HUES64 (cell line): ENCODE results near the gene RIBC1.
"Not testable (repeated sequence)": the region's sequence is repeated elsewhere in the genome, so short reads cannot be mapped to it uniquely, and the experiment has no call there.

Experiments used
- H3K27ac ChIP-seq: 2 replicates; pipeline ENCODE4 v1.7.0; 2013; ENCODE audit warnings: low read depth, low read length, inconsistent platforms
- H3K27me3 ChIP-seq: 2 replicates; pipeline ENCODE4 v1.6.1; 2013; ENCODE audit warnings: mild to moderate bottlenecking, low read length; ENCODE audit not compliant: insufficient read depth
- H3K36me3 ChIP-seq: 2 replicates; pipeline ENCODE4 v1.6.1; 2013; ENCODE audit warnings: mild to moderate bottlenecking, low read length; ENCODE audit not compliant: insufficient read depth
- H3K4me1 ChIP-seq: 2 replicates; pipeline ENCODE4 v1.6.1; 2013; ENCODE audit warnings: mild to moderate bottlenecking, low read length, moderate library complexity; ENCODE audit not compliant: insufficient read depth
- H3K4me3 ChIP-seq: 2 replicates; pipeline ENCODE4 v1.5.1; 2013; ENCODE audit warnings: mild to moderate bottlenecking, low read length, moderate library complexity
- H3K9ac ChIP-seq: 2 replicates; pipeline ENCODE4 v1.6.1; 2013; ENCODE audit warnings: mild to moderate bottlenecking, low read depth, low read length
- H3K9me3 ChIP-seq: 2 replicates; pipeline ENCODE4 v1.6.1; 2013; ENCODE audit warnings: low read depth, low read length; ENCODE audit not compliant: insufficient read depth
- whole genome bisulfite sequencing: fragments of 150-250, 120-280 bp; methylation state at CpG from one replicate; pipeline ENCODE4 v1.1.7; 2013; ENCODE audit warnings: missing lambda C conversion rate; 5-methylcytosine and 5-hydroxymethylcytosine counted together

Gene RIBC1

DNA sequence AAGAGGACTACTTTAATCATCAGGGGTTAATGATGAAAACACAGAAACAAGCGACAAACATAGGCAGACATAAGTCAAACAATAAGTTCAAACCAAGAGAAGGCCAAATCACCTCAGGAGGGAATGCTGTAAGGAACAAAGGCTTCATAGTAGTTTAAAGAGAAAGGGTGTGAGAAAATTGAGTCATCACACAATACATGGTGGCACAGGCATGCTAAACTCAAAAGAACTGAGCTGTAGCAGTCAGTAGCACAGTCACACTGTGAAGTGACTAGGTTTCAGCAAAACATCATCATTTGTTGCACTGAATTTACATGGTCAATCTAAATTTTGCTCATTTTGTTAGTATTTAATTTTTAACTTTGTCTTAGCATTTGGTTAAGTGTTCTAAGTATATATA is 24.5 kb upstream of the RIBC1 start:
- WGBS = no CpG with 5 or more reads among the region's 1 CpG
- Histone ChIP-seq H3K27ac (no peak overlapping the region), H3K36me3 (peaks cover 90% of the 10 kb centered on the region), H3K9me3 (no peaks in the 10 kb centered on the region), H3K9ac (no peak overlapping the region), H3K27me3 (no peaks in the 10 kb centered on the region), H3K4me1 (0 out of 2 replicates have a peak, but pooled peaks cover 5% of the 10 kb centered on the region), H3K4me3 (no peak overlapping the region)

- H3K36me3 ChIP-seq = peaks cover 91% of the 10 kb centered on the region
- H3K4me3 ChIP-seq = no peak overlapping the region
- no peak overlapping the region for H3K9ac ChIP-seq
- no peaks in the 10 kb centered on the region for H3K27me3 ChIP-seq
- no peaks in the 10 kb centered on the region for H3K9me3 ChIP-seq
- H3K27ac ChIP-seq = no peak overlapping the region
- 94% methylated on average over 10 of the region's 10 CpGs for WGBS
- H3K4me1 ChIP-seq = 0 out of 2 replicates have a peak, but pooled peaks cover 5% of the 10 kb centered on the region
These were observed 19.1 kb upstream of the RIBC1 start for GRCh38 chrX:53403535-53403934.

- Histone ChIP-seq H3K27me3 (no peaks in the 10 kb centered on the region), H3K4me1 (no peaks in the 10 kb centered on the region), H3K9me3 (no peaks in the 10 kb centered on the region), H3K4me3 (no peak overlapping the region), H3K27ac (no peak overlapping the region), H3K9ac (no peak overlapping the region), H3K36me3 (peaks cover 72% of the 10 kb centered on the region)
- WGBS = 96% methylated on average over 2 of the region's 2 CpGs
These were observed 10.2 kb upstream of the RIBC1 start for GRCh38 chrX:53412446-53412845.

GRCh38 chrX:53420351-53420750 is 2.3 kb upstream of the RIBC1 start:
- not testable (repeated sequence) for H3K27me3 ChIP-seq, H3K27ac ChIP-seq, H3K4me3 ChIP-seq, H3K9me3 ChIP-seq, H3K9ac ChIP-seq, H3K4me1 ChIP-seq
- 93% methylated on average over 3 of the region's 3 CpGs for WGBS
- peaks cover 11% of the 10 kb centered on the region; the same call in 1 of the 2 replicates for H3K36me3 ChIP-seq

DNA sequence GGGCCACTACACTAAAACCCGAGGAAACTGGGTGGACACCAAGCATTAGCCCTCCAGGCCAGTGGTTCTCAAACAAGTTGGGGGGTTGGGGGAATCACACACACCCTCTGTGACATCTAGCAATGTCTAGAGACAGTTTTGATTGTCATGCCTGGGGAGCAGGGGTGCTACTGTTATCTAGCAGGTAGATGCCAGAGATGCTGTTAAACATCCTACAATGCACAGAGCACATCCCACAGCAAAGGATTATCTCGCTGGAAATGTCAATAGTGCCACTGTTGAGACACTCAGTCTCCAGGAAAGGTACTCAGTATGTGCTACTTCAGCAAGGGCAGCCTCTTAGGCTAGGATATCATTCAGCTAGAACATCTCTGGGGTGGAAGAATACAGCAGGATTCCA is 1.5 kb upstream of the RIBC1 start:
- Histone ChIP-seq H3K27me3 (no peaks in the 10 kb centered on the region), H3K9ac (peak overlapping the region; percentile 98), H3K36me3 (peaks cover 11% of the 10 kb centered on the region; the same call in 1 of the 2 replicates), H3K27ac (no peak overlapping the region), H3K4me1 (peaks cover 4% of the 10 kb centered on the region; the same call in 1 of the 2 replicates), H3K4me3 (peak overlapping the region; percentile 89), H3K9me3 (no peaks in the 10 kb centered on the region)
- 43% methylated on average over 2 of the region's 2 CpGs for WGBS

- under 1% methylated on average over 15 of the region's 15 CpGs for WGBS
- no peaks in the 10 kb centered on the region for H3K9me3 ChIP-seq
These were observed 944 bp upstream of the RIBC1 start for GRCh38 chrX:53421772-53422085.

GRCh38 chrX:53422086-53422860 is 400 bp upstream of the RIBC1 start, which contains the start of gene SMC1A:
Gene SMC1A (minus strand): TSS chrX:53422654. CDS start chrX:53422600, 54 bp downstream.
- peaks cover 4% of the 10 kb centered on the region; the same call in 1 of the 2 replicates for H3K4me1 ChIP-seq
- H3K9ac ChIP-seq = peak within 1 kb of the TSS; percentile 98
- peak within 1 kb of the TSS; percentile 99 for H3K27ac ChIP-seq
- no peaks in the 10 kb centered on the region for H3K9me3 ChIP-seq
- peaks cover 9% of the 10 kb centered on the region; the same call in 1 of the 2 replicates for H3K36me3 ChIP-seq
- WGBS = under 1% methylated on average over 72 of the region's 75 CpGs
- no peaks in the 10 kb centered on the region for H3K27me3 ChIP-seq
- H3K4me3 ChIP-seq = peak within 1 kb of the TSS; percentile 89

More at GRCh38 chrX:53421772-53422085, 944 bp upstream of the RIBC1 start:
- H3K9ac ChIP-seq = peak overlapping the region; percentile 98
- H3K27ac ChIP-seq = peak overlapping the region; percentile 99
- no peaks in the 10 kb centered on the region for H3K27me3 ChIP-seq
- peaks cover 11% of the 10 kb centered on the region; the same call in 1 of the 2 replicates for H3K36me3 ChIP-seq
- H3K4me3 ChIP-seq = peak overlapping the region; percentile 89
- peaks cover 4% of the 10 kb centered on the region; the same call in 1 of the 2 replicates for H3K4me1 ChIP-seq

DNA sequence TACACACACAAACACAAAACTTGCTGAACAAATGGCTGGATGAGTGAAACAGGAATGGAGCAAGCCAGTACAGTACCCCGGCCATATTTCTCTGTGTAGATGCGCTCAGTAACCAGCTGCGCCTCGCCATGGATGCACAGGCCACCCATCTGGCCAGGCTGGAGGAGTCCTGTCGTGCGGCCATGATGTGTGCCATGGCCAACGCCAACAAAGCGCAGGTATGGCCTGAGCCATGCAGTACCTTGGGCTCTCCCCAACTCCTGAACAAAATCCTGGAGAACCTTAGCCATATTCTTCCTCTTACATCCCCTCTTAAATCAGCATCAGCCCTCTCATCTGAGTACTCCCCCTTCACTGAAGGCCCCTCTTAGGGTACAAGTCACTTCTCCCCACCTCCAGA is 7.1 kb downstream of the RIBC1 start:
- peaks cover 21% of the 10 kb centered on the region for H3K36me3 ChIP-seq
- 96% methylated on average over 8 of the region's 8 CpGs for WGBS

DNA sequence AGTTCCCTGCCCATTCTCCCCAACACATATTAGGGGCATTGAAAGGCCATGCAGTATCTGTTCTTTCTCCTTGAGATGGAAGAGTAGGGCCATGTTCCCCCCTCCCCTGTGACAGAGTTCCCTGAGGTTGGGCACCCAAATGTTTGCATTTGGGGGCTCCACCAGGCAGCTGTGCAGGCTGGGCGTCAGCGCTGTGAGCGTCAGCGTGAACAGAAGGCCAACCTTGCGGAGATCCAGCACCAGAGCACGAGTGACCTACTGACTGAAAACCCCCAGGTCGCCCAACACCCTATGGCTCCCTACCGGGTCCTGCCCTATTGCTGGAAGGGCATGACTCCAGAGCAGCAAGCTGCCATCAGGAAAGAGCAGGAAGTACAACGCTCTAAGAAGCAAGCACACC is 7.6 kb downstream of the RIBC1 start:
- peaks cover 21% of the 10 kb centered on the region for H3K36me3 ChIP-seq
- no peak overlapping the region for H3K4me3 ChIP-seq
- H3K27ac ChIP-seq = no peak overlapping the region
- H3K27me3 ChIP-seq = no peaks in the 10 kb centered on the region
- 90% methylated on average over 9 of the region's 9 CpGs for WGBS
- H3K9me3 ChIP-seq = no peaks in the 10 kb centered on the region
- H3K4me1 ChIP-seq = no peaks in the 10 kb centered on the region
- no peak overlapping the region for H3K9ac ChIP-seq

More for the DNA sequence above, 7.1 kb downstream of the RIBC1 start:
- H3K4me3 ChIP-seq = no peak overlapping the region
- no peaks in the 10 kb centered on the region for H3K4me1 ChIP-seq
- no peaks in the 10 kb centered on the region for H3K9me3 ChIP-seq
- no peak overlapping the region for H3K27ac ChIP-seq
- H3K9ac ChIP-seq = no peak overlapping the region
- H3K27me3 ChIP-seq = no peaks in the 10 kb centered on the region

- Histone ChIP-seq H3K27me3 (peaks cover 2% of the 10 kb centered on the region), H3K27ac (no peak within 1 kb of the TSS; the same call in 1 of the 2 replicates), H3K9ac (peak within 1 kb of the TSS; percentile 82), H3K36me3 (peaks cover 21% of the 10 kb centered on the region), H3K4me3 (peak within 1 kb of the TSS; percentile 99), H3K4me1 (no peaks in the 10 kb centered on the region), H3K9me3 (no peaks in the 10 kb centered on the region)
- 5% methylated on average over 56 of the region's 61 CpGs for WGBS
These were observed 11.3 kb downstream of the RIBC1 start, which contains the start of gene HSD17B10 for GRCh38 chrX:53433651-53434639. Gene HSD17B10 (minus strand): TSS chrX:53434370. CDS start chrX:53434345, 25 bp downstream.

- WGBS = 12% methylated on average over 2 of the region's 4 CpGs
- Histone ChIP-seq H3K4me3 (no peak overlapping the region), H3K27ac (no peak overlapping the region), H3K36me3 (peaks cover 15% of the 10 kb centered on the region), H3K4me1 (no peaks in the 10 kb centered on the region), H3K9ac (no peak overlapping the region), H3K9me3 (no peaks in the 10 kb centered on the region), H3K27me3 (peaks cover 14% of the 10 kb centered on the region)
These were observed 13.3 kb downstream of the RIBC1 start for GRCh38 chrX:53435997-53436396.
